Suppressor macrophage treated with lipopolysaccharide for 1 hour (primary cell): Measurements from ENCODE around the gene METTL4.

Experiments used
- DNase-seq, 3 donors: peaks; one replicate each; pipeline ENCODE4 v3.0.0-alpha.2; 2020 to 2022

Gene METTL4

GRCh38 chr18:2571200-2572170 is at the start of gene METTL4, which contains the start of gene NDC80:
METTL4 (minus strand) TSS chr18:2571505; CDS start chr18:2567216, 4,289 bp downstream.
NDC80 (plus strand) TSS chr18:2571557; CDS start chr18:2572986, 1,429 bp downstream.
- DNase-seq, result peak; percentile 92 to 96 (median 94)

GRCh38 chr18:2618009-2618408 is 46.7 kb upstream of the METTL4 start:
- no peak for DNase-seq

- no peak for DNase-seq
These were observed 46.2 kb upstream of the METTL4 start for GRCh38 chr18:2617401-2617998.

- DNase-seq, result no peak
These were observed 41.7 kb upstream of the METTL4 start for GRCh38 chr18:2612996-2613395.

GRCh38 chr18:2610549-2610948 is 39.2 kb upstream of the METTL4 start:
- DNase-seq, result no peak

GRCh38 chr18:2609604-2610003 is 38.3 kb upstream of the METTL4 start:
- no peak for DNase-seq

- peak in 1 of 3 donors; percentile 22 for DNase-seq
These were observed 35.0 kb upstream of the METTL4 start for GRCh38 chr18:2606335-2606734.

- DNase-seq, result no peak
These were observed 31.5 kb upstream of the METTL4 start for GRCh38 chr18:2602844-2603243.

GRCh38 chr18:2597639-2598038 is 26.3 kb upstream of the METTL4 start:
- no peak for DNase-seq

GRCh38 chr18:2590303-2590702 is 19.0 kb upstream of the METTL4 start:
- DNase-seq, result no peak

GRCh38 chr18:2589345-2590068 is 18.2 kb upstream of the METTL4 start:
- no peak for DNase-seq

GRCh38 chr18:2588666-2589344 is 17.5 kb upstream of the METTL4 start:
- no peak for DNase-seq

GRCh38 chr18:2587788-2588187 is 16.5 kb upstream of the METTL4 start:
- no peak for DNase-seq

- DNase-seq, result no peak
These were observed 2.1 kb upstream of the METTL4 start for GRCh38 chr18:2573408-2573807.

- DNase-seq, result no peak
These were observed 1.6 kb upstream of the METTL4 start for GRCh38 chr18:2572892-2573291.

- DNase-seq, result no peak
These were observed 865 bp upstream of the METTL4 start for GRCh38 chr18:2572171-2572569.

- DNase-seq, result peak; percentile 71 to 80 (median 76)
These were observed 519 bp downstream of the METTL4 start for GRCh38 chr18:2570772-2571199.

- DNase-seq, result no peak
These were observed 1.7 kb downstream of the METTL4 start for GRCh38 chr18:2569338-2570207.

GRCh38 chr18:2568605-2569004 is 2.7 kb downstream of the METTL4 start:
- no peak for DNase-seq

- DNase-seq, result no peak
These were observed 3.2 kb downstream of the METTL4 start for GRCh38 chr18:2568129-2568528.

- DNase-seq, result no peak
These were observed 6.9 kb downstream of the METTL4 start for GRCh38 chr18:2564373-2564772.

GRCh38 chr18:2559249-2559648 is 12.1 kb downstream of the METTL4 start:
- DNase-seq, result no peak
